Measurements from ENCODE around the gene HMCN2. TPM values are rescaled to one million over a fixed set of nuclear protein-coding genes. Genes with fewer than 3 reads are reported as not detected.

Gene HMCN2
- total and polyA plus RNA-seq, 5 donors = 2.3 to 6.1 (median 4.2) TPM

DNA sequence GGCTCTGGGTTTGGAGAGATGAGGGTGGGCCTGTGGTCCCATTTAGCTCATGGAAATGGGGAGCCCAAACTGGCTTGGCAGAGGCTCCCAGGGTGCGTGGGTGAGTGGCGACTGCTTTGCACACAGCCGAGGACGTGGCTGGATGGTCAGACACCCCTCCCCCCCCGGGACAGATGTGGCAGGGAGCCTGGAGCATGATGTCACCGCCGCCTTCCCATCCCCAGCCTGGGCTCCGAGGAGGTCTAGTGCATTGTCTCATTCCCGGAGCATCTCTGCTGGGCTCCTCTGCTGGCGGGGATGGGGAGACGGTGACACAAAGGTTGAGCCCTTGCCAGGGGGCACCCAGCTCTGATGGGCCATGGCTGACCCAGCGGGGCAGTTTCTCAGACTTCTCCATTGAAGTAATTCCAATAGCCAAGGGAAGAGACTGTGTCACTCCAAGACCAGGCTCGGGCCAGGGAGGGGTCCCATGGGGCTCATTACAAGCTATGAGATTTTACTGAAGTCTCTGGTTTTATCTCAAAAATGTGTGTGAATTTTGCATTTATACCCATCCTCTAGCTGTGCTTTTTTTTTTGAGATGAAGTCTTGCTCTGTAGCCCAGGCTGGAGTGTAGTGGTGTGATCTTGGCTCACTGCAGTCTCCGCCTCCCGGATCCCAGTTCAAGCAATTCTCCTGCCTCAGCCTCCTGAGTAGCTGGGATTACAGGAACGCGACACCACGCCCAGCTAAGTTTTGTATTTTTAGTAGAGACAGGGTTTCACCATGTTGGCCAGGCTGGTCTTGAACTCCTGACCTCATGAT is 36.1 kb downstream of the HMCN2 start:
- no peak overlapping the region for H3K4me3 ChIP-seq (ENCODE audit: low read length)
- no peaks in the 10 kb centered on the region for H3K4me1 ChIP-seq (ENCODE audit: control insufficient read depth, insufficient read depth, low read length)
- DNase-seq (peak; percentile 81 to 92 (median 90)), ATAC-seq (peak; percentile 79 to 81)
- 40% methylated on average over 18 of the region's 18 CpGs for WGBS
- no peak overlapping the region for H3K27ac ChIP-seq (ENCODE audit: low read length)
- H3K27me3 ChIP-seq (ENCODE audit: control insufficient read depth, insufficient read depth) = no peaks in the 10 kb centered on the region
- no peaks in the 10 kb centered on the region for H3K9me3 ChIP-seq (ENCODE audit: control insufficient read depth, low read length)
- intact Hi-C loops (cut with DNase I) = no loop called here

DNA sequence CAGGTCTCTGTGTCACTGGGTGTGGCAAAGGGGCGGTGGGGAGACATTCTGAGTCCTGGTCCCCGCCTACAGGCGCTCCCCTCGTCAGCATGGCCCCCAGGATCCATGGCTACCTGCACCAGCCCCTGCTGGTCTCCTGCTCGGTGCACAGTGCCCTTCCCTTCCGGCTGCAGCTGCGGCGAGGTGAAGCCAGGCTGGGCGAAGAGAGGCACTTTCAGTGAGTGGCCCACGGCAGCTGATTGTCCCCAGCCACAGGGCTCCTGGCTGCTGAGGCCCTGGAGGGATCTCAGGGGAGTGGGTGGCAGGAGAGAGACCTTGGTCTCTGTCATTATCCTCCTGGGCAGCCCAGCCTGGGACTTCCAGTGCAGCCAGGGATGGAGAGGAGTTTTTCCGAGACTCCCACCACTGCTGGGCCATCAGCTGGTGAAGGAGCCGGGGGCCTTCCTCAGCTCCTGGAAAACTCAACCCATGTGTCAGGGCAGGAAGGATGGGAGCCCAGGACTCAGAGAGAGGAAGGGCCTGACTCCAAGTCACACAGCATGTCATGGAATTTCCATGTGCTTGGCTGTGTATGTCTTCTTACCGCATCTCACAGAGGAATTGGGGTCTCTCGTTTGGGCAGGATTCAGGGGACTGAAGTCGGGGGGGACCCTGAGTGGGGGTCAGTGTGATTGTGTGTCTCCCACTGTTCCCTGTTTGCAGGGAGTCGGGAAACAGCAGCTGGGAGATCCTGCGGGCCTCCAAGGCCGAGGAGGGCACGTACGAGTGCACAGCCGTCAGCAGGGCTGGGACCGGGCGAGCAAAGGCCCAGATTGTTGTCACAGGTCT is 37.4 kb downstream of the HMCN2 start:
- DNase-seq (peak; percentile 6 to 52 (median 48)), ATAC-seq (no peak)
- Histone ChIP-seq H3K9me3 (ENCODE audit: control insufficient read depth, low read length) (no peaks in the 10 kb centered on the region), H3K27ac (ENCODE audit: low read length) (no peak overlapping the region), H3K27me3 (ENCODE audit: control insufficient read depth, insufficient read depth) (no peaks in the 10 kb centered on the region), H3K4me3 (ENCODE audit: low read length) (no peak overlapping the region), H3K4me1 (ENCODE audit: control insufficient read depth, insufficient read depth, low read length) (no peaks in the 10 kb centered on the region)
- intact Hi-C loops (cut with DNase I) = no loop called here
- 89% methylated on average over 23 of the region's 23 CpGs for WGBS

DNA sequence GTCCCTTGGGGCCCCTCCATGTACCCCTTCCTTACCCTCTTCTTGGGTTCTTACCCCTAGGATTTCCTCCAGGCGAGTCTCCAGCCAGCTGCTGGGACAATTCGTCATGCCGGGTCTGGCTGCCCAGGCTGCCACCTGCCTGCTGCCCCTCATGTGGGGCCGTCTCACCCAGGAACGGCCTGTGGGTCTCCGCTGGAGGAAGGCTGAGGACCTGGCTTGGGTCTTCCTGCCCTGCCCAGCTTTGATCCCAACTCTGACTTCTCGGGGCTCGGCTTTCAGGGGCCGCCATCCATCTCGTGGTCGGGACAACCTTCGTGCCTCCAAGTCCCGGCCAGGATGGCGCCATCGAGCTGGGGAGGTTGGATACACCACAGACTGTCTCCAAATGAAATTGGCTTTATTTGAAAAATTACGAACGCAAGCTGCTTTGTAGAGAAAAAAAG is 38.1 kb downstream of the HMCN2 start:
- Histone ChIP-seq H3K9me3 (ENCODE audit: control insufficient read depth, low read length) (no peaks in the 10 kb centered on the region), H3K27me3 (ENCODE audit: control insufficient read depth, insufficient read depth) (no peaks in the 10 kb centered on the region), H3K27ac (ENCODE audit: low read length) (no peak overlapping the region), H3K4me1 (ENCODE audit: control insufficient read depth, insufficient read depth, low read length) (no peaks in the 10 kb centered on the region), H3K4me3 (ENCODE audit: low read length) (no peak overlapping the region)
- DNase-seq (peak; percentile 10 to 51 (median 48)), ATAC-seq (no peak)
- intact Hi-C loops (cut with DNase I) = no loop called here
- 74% methylated on average over 17 of the region's 17 CpGs for WGBS

DNA sequence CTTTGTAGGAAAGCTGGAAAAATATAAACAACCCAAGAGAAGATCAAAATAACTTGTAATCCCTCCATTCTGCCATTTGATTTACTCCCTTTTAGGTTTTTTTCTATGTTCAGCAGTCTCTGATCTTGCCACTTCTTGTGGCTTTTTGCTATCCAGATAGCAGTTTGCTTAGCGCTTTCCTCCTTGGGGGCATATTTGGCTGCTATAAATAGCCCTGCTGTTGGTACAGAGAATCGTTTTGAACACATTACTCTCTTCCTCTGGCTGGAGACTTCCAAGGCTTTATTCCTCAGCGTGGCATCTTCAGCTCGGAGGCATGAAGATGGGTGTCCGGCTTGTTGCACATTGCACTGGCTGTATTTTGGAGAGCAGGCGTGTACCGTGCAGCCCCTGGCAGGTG is 38.6 kb downstream of the HMCN2 start:
- ATAC-seq (no peak), DNase-seq (no peak)
- intact Hi-C loops (cut with DNase I) = no loop called here
- H3K27me3 ChIP-seq (ENCODE audit: control insufficient read depth, insufficient read depth) = no peaks in the 10 kb centered on the region
- 55% methylated on average over 7 of the region's 7 CpGs for WGBS
- H3K9me3 ChIP-seq (ENCODE audit: control insufficient read depth, low read length) = no peaks in the 10 kb centered on the region
- H3K27ac ChIP-seq (ENCODE audit: low read length) = no peak overlapping the region
- H3K4me1 ChIP-seq (ENCODE audit: control insufficient read depth, insufficient read depth, low read length) = no peaks in the 10 kb centered on the region
- H3K4me3 ChIP-seq (ENCODE audit: low read length) = no peak overlapping the region

DNA sequence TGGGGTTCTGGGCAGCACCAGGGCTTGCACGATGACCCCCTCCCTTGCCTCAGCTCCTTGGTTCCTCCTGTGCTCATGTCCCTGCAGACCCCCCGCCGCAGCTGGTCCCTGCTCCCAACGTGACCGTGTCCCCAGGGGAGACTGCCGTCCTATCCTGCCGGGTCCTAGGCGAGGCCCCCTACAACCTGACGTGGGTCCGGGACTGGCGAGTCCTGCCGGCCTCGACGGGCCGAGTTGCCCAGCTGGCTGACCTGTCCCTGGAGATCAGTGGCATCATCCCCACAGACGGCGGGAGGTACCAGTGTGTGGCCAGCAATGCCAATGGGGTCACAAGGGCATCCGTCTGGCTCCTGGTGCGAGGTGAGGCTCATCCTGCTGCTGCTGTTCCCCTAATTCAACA is 39.1 kb downstream of the HMCN2 start:
- no peaks in the 10 kb centered on the region for H3K27me3 ChIP-seq (ENCODE audit: control insufficient read depth, insufficient read depth)
- intact Hi-C loops (cut with DNase I) = no loop called here
- no peaks in the 10 kb centered on the region for H3K4me1 ChIP-seq (ENCODE audit: control insufficient read depth, insufficient read depth, low read length)
- WGBS = 84% methylated on average over 19 of the region's 19 CpGs
- H3K4me3 ChIP-seq (ENCODE audit: low read length) = no peak overlapping the region
- no peak overlapping the region for H3K27ac ChIP-seq (ENCODE audit: low read length)
- no peak for ATAC-seq
- H3K9me3 ChIP-seq (ENCODE audit: control insufficient read depth, low read length) = no peaks in the 10 kb centered on the region
- peak; percentile 5 to 61 (median 44) for DNase-seq

DNA sequence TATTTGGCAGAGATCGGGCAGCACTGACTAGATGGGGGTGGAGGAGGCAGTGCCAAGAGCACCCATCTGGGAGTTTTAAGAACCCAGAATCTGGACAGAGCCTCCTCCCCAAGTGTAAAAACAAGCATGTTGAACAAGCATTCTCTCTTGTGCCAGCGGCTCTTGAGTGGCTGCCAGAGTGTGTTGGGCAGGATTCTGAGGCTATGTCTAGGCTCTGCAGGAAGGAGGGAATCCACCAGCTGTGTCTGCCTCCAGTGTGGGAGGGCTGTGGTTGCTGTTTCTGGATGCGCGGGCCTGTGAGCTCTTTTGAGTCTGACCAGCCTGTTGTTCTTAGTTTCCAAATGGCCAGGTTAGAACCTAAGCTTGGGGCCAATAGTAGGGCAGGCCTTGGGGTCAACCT is 39.8 kb downstream of the HMCN2 start:
- Histone ChIP-seq H3K27ac (ENCODE audit: low read length) (no peak overlapping the region), H3K4me3 (ENCODE audit: low read length) (no peak overlapping the region), H3K4me1 (ENCODE audit: control insufficient read depth, insufficient read depth, low read length) (no peaks in the 10 kb centered on the region), H3K27me3 (ENCODE audit: control insufficient read depth, insufficient read depth) (no peaks in the 10 kb centered on the region), H3K9me3 (ENCODE audit: control insufficient read depth, low read length) (no peaks in the 10 kb centered on the region)
- WGBS = 71% methylated on average over 4 of the region's 4 CpGs
- intact Hi-C loops (cut with DNase I) = no loop called here
- peak; percentile 16 to 77 (median 75) for DNase-seq
- ATAC-seq = no peak

DNA sequence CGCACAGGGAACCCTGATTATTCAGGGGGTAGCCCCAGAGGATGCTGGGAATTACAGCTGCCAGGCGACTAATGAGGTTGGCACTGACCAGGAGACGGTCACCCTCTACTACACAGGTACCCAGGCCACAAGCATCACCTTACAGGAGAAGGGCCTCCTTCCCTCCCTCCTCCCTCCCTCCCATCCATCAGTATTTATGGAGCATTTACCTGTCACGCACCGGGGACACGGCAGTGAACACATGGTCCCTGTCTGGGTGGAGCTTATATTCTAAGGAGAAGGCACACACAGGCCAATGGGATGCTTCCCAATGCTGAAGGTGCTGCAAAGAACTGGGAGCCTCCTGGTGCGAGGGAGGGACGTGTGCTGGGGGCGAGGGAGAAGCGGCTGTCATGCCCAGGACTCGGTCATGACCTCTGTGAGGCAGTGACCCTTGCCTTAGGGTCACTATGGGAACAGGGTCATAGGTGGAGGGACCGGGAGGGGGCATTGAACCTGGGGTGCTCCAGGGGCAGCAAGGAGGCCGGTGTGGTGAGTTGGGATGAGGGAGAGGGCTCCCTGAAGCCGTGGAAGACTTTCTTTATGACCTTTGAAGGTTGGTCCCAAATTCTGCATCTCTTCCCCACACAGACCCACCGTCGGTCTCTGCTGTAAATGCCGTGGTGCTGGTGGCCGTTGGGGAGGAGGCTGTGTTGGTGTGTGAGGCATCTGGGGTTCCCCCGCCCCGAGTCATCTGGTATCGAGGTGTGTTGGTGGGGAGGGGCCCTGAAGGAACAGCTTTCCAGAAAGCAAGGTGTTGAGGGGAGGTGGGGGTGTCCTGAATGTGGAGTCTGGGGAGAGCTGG is 41.5 kb downstream of the HMCN2 start:
- no peak for ATAC-seq
- no peak overlapping the region for H3K4me3 ChIP-seq (ENCODE audit: low read length)
- H3K27ac ChIP-seq (ENCODE audit: low read length) = no peak overlapping the region
- 88% methylated on average over 21 of the region's 21 CpGs for WGBS
- peak in 1 of 3 donors; percentile 28 for DNase-seq
- no peaks in the 10 kb centered on the region for H3K9me3 ChIP-seq (ENCODE audit: control insufficient read depth, low read length)
- H3K4me1 ChIP-seq (ENCODE audit: control insufficient read depth, insufficient read depth, low read length) = peaks cover 2% of the 10 kb centered on the region
- no peaks in the 10 kb centered on the region for H3K27me3 ChIP-seq (ENCODE audit: control insufficient read depth, insufficient read depth)
- intact Hi-C loops (cut with DNase I) = no loop called here

DNA sequence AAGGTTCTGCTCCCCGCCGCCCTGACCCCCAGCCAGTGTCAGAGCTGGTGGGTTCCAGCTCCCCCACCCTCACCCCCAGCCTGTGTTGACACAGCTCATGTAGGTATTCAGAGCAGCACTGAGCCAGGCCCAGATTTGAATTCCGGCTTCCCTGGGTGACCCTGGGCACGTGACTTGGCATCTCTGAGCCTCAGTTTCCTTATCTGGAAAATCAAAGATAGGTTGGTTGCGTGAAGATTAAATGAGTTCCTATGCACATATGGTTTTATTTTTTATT is 42.0 kb downstream of the HMCN2 start:
- Histone ChIP-seq H3K4me3 (ENCODE audit: low read length) (no peak overlapping the region), H3K27me3 (ENCODE audit: control insufficient read depth, insufficient read depth) (no peaks in the 10 kb centered on the region), H3K9me3 (ENCODE audit: control insufficient read depth, low read length) (no peaks in the 10 kb centered on the region), H3K4me1 (ENCODE audit: control insufficient read depth, insufficient read depth, low read length) (peaks cover 3% of the 10 kb centered on the region), H3K27ac (ENCODE audit: low read length) (no peak overlapping the region)
- intact Hi-C loops (cut with DNase I) = no loop called here
- ATAC-seq (no peak), DNase-seq (peak in 1 of 3 donors; percentile 36)
- WGBS = 94% methylated on average over 5 of the region's 5 CpGs

DNA sequence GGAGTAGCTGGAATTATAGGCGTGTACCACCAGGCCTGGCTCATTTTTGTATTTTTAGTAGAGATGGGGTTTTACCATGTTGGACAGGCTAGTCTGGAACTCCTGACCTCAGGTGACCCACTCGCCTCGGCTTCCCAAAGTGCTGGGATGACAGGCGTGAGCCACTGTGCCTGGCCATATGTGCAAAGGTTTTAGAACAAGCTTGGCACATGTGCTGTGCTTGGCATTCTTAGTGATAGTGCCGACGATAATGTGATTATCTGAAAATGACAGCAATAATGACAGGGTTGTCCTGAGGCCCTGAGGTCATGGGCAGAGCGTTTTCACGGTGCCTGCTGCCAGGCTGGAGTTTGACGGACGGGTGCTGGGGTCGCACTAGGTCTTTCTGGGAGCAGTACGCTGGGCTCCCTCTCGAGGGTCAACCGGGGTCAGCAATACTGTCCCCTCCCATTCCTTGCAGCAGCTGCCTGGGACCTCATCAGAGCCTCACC is 42.6 kb downstream of the HMCN2 start:
- 64% methylated on average over 14 of the region's 14 CpGs for WGBS
- H3K4me1 ChIP-seq (ENCODE audit: control insufficient read depth, insufficient read depth, low read length) = peaks cover 3% of the 10 kb centered on the region
- DNase-seq (peak in 2 of 3 donors; percentile 14 to 33), ATAC-seq (no peak)
- intact Hi-C loops (cut with DNase I) = no loop called here
- no peak overlapping the region for H3K4me3 ChIP-seq (ENCODE audit: low read length)
- no peaks in the 10 kb centered on the region for H3K27me3 ChIP-seq (ENCODE audit: control insufficient read depth, insufficient read depth)
- no peaks in the 10 kb centered on the region for H3K9me3 ChIP-seq (ENCODE audit: control insufficient read depth, low read length)
- no peak overlapping the region for H3K27ac ChIP-seq (ENCODE audit: low read length)

DNA sequence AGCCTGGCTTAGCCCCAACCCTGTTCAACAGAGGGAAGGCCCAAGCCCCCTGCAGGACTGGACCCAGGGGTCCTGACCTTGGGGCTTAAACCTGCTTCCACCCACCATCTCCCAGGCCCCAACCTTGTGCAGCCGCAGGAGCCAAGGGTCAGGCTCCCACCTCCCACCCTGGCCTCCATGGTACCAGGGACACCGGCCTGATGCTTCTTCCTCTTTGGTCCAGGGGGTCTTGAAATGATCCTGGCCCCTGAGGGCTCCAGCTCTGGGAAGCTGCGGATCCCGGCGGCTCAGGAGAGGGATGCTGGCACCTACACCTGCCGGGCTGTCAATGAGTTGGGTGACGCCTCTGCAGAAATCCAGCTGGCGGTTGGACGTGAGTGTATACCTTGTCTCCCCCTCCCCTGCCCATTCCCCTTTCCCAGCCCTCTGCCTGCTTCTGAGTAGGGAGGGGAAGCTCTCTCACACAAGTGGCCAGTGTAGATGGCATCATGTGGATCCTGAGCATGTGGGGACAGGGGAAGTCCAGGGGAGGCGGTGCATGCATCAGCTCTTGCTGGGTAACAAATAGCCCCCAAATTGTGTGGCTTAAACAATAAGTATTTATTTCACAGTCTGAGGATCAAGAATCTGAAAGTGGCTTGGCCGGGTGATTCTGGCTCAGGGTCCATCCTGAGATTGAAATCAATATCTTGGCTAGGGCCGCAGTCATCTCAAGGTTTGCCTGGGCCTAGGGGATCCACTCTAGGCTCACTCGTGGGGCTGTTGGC is 44.3 kb downstream of the HMCN2 start:
- WGBS = 96% methylated on average over 13 of the region's 13 CpGs
- Histone ChIP-seq H3K4me3 (ENCODE audit: low read length) (no peak overlapping the region), H3K27ac (ENCODE audit: low read length) (no peak overlapping the region), H3K27me3 (ENCODE audit: control insufficient read depth, insufficient read depth) (no peaks in the 10 kb centered on the region), H3K4me1 (ENCODE audit: control insufficient read depth, insufficient read depth, low read length) (peaks cover 3% of the 10 kb centered on the region), H3K9me3 (ENCODE audit: control insufficient read depth, low read length) (no peaks in the 10 kb centered on the region)
- peak; percentile 7 to 37 (median 23) for DNase-seq
- no peak for ATAC-seq
- intact Hi-C loops (cut with DNase I) = no loop called here
